UCSD-AML1 (cell line): ENCODE data around the gene R3HDM2.

ENCODE experiments used
- DNase-seq: peaks from one replicate; lab custom pipeline; 2025; ENCODE audit not compliant: unreplicated experiment; lab: John Stamatoyannopoulos, UW

R3HDM2 gene

GRCh38 chr12:57467212-57467874 is 36.5 kb upstream of the R3HDM2 start:
- no peak for DNase-seq

GRCh38 chr12:57465747-57466505 is 35.1 kb upstream of the R3HDM2 start:
- DNase-seq, result no peak

GRCh38 chr12:57465030-57465746 is 34.3 kb upstream of the R3HDM2 start:
- DNase-seq, result no peak

- DNase-seq, result no peak
Measured at GRCh38 chr12:57464569-57464968, 33.7 kb upstream of the R3HDM2 start.

- no peak for DNase-seq
Measured at GRCh38 chr12:57462912-57463253, 32.0 kb upstream of the R3HDM2 start.

GRCh38 chr12:57462251-57462911 is 31.5 kb upstream of the R3HDM2 start:
- peak; percentile 84 for DNase-seq

- DNase-seq, result no peak
Measured at GRCh38 chr12:57461917-57462250, 31.0 kb upstream of the R3HDM2 start.

GRCh38 chr12:57461276-57461916 is 30.6 kb upstream of the R3HDM2 start:
- DNase-seq, result peak; percentile 40

- DNase-seq, result no peak
Measured at GRCh38 chr12:57460841-57461275, 30.0 kb upstream of the R3HDM2 start.

- no peak for DNase-seq
Measured at GRCh38 chr12:57460468-57460784, 29.6 kb upstream of the R3HDM2 start.

GRCh38 chr12:57459750-57460467 is 29.1 kb upstream of the R3HDM2 start, which contains the start of gene GLI1:
Gene GLI1 (plus strand): TSS chr12:57459785. CDS start chr12:57463692, 3,907 bp downstream.
- no peak for DNase-seq

- peak; percentile 91 for DNase-seq
Measured at GRCh38 chr12:57459055-57459749, 28.4 kb upstream of the R3HDM2 start.

- DNase-seq, result no peak
Measured at GRCh38 chr12:57458665-57459054, 27.8 kb upstream of the R3HDM2 start.

- DNase-seq, result no peak
Measured at GRCh38 chr12:57456737-57457490, 26.1 kb upstream of the R3HDM2 start.

GRCh38 chr12:57456145-57456700 is 25.4 kb upstream of the R3HDM2 start:
- DNase-seq, result peak; percentile 56

GRCh38 chr12:57455374-57456144 is 24.7 kb upstream of the R3HDM2 start:
- no peak for DNase-seq

GRCh38 chr12:57454566-57455373 is 23.9 kb upstream of the R3HDM2 start, which contains the start of gene INHBE:
Gene INHBE (plus strand): TSS chr12:57455307. CDS start chr12:57455537, 230 bp downstream.
- DNase-seq, result peak; percentile 34
